HS-5 (cell line): Measurements from ENCODE around the gene EPS8L2.

Experiments used
- DNase-seq: peaks from one replicate; pipeline ENCODE4 v3.0.0-alpha.2; 2012; ENCODE audit warnings: low read depth

Gene EPS8L2

DNA sequence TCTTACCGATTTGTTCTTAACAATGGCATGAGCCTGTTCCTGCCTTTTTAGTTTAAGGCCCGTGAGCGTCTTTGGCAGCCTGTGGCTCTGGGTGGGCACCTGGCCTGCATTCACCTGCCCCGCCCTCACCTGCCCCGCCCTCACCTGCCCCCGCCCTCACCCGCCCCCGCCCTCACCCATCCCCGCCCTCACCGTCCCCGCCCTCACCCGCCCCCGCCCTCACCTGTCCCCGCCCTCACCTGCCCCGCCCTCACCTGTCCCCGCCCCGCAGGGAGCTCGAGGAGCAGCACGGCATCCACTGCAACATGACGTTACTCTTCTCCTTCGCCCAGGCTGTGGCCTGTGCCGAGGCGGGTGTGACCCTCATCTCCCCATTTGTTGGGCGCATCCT lies 57.0 kb downstream of the EPS8L2 start:
- no peak for DNase-seq

DNA sequence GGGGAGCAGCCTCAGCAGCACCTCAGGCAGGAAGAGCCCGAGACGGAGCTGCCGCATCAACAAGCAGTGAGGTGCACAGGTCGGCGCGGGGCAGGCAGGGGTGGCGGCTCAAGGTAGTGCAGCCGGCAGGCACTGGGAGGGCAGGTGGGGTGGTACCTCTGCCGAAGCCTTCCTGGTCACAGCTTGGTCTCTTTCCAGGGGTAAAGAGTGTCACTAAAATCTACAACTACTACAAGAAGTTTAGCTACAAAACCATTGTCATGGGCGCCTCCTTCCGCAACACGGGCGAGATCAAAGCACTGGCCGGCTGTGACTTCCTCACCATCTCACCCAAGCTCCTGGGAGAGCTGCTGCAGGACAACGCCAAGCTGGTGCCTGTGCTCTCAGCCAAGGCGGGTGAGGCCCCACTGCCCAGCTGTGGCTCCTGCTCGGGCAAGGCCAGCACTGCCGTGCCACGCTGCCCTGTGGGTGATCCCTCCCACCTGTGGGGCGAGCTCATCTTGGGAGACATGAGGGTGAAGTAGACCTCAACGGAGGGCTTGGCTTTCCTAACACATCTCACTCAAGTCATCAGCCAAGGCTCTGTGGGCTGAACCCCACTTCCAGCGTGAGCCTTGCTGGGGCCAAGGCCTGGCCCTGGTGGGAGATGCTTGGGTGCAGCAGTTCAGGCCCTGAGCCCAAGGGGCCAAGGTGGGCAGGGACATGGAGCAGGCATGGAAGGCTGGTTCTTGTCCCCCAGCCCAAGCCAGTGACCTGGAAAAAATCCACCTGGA lies 57.7 kb downstream of the EPS8L2 start:
- no peak for DNase-seq

- DNase-seq, result no peak
These were observed 58.4 kb downstream of the EPS8L2 start for GRCh38 chr11:764322-765024.

- no peak for DNase-seq
These were observed 59.2 kb downstream of the EPS8L2 start for GRCh38 chr11:765025-765801.

DNA sequence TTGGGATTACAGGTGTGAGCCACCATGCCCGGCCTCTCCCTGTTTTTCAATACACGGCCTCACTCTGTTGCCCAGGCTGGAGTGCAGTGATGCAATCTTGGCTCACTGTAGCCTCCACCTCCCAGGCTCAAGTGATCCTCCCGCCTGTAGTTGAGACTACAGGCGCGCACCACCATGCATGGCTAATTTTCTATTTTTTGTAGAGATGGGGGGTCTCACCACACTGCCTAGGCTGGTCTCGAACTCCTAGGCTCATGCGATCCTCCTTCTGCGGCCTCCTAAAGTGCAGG lies 59.7 kb downstream of the EPS8L2 start:
- no peak for DNase-seq

- DNase-seq, result no peak
These were observed 60.3 kb downstream of the EPS8L2 start for GRCh38 chr11:766106-766935.

DNA sequence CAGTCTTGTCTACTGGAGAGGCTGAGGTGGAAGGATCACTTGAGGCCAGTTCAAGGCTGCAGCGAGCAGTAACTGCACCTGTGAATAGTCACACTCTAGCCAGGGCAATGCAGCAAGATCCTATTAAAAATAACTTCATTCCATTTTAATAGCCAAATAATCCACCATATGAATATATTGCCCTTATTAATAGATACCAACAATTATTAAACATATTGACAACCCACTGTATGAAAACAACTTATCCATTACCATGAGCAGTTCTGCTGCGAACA lies 60.8 kb downstream of the EPS8L2 start:
- no peak for DNase-seq

DNA sequence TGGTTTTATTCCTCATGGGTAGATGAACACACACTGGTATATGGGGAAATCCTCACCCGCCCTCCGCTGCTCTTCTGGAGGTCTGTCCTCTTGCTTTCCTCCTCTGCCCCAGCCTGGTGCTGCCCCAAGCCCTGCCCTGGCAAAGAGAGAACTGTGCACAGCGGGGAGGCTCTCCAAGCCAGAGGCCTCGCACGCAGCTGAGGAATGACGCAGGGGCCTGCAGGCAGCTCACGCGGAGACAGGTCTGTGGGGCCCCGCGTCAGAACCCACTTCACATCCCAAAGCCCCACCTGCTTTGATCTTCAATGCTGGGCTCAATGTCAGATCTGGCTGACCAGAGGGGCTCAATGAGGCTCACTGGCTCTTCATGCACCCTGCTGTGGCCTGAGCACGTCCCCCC lies 61.2 kb downstream of the EPS8L2 start:
- no peak for DNase-seq

DNA sequence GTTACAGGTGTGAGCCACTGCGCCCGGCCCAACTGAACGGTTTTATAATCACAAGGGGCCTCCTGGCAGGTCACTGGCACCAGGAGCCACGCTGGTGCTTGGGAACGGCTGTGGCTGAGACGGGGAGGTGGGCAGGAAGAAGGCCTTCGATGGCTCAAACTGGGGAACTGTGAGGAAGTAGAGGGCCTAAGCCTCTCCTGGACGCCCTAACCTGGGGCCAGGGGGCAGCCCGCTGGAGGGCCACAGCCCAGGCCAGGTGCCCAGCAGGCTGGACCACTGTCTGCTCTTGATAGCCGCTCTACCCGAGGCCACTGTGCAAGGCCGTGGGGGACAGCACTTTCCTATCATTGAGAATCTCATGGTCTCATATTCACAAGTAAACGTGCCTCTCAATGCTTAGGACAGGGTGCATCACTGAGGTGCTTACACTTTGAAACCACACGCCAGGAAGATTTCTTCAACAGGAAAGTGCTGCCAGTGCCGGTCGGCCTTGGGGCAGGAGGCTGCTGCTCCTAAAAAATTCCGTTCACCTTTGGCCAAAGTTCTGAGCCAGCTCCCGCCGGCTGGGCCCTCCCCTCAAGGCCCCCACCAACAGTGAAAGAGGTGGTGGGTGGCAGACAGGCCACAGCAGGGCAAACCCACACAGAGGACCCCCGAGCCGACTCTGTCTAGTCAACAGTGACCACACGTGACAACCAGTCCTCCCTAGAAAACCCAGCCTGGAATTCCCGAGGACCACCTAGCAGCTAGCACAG lies 64.0 kb downstream of the EPS8L2 start:
- no peak for DNase-seq

GRCh38 chr11:770642-771616 lies 64.9 kb downstream of the EPS8L2 start:
- DNase-seq, result no peak

DNA sequence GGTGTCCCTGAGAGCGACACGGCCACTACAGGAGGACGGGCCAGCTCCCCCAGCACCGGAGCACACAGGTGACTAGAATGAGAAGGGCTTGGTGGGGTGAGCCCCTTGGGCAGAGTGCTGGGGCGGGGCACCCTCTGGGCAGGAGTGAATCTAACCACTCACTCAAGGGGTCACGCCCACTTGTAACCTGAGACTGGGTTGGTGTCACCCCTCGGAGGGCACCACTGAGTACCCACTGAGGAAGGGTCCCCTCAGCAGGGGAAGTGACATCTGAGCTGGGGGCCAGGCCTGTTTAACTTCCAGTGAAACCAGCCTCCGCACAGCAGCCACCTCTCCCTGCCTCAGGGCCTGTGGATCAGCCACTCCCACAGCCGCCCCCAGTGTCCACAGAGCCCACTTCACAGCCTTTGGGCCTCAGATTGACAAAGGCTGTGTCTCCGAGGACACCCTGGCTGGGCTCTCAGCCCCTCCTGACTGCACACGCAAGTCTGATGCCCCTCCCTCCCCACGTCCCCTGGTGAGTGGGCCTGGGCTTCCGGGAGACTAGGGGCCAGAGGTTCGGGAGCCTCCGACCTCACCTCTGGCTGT lies 65.7 kb downstream of the EPS8L2 start:
- DNase-seq, result no peak

- no peak for DNase-seq
These were observed 66.7 kb downstream of the EPS8L2 start for GRCh38 chr11:772429-773390.

GRCh38 chr11:773425-773824 lies 67.4 kb downstream of the EPS8L2 start:
- no peak for DNase-seq

- no peak for DNase-seq
These were observed 67.8 kb downstream of the EPS8L2 start for GRCh38 chr11:773830-774229.

GRCh38 chr11:774873-775592 lies 69.0 kb downstream of the EPS8L2 start:
- DNase-seq, result no peak

DNA sequence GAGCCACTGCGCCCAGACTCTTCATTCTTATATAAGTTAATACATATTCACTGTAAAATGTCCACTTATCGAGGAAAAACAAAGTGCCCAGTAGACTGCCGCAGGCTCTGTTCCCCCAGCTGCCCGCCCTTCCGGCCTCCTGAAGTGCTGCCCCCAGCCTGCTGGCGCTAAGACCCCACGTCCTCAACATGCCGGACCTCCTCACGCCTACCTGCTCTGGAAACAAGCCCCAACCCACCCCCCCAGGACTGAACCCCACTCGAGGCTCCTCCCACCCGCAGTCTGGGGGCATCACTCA lies 70.2 kb downstream of the EPS8L2 start:
- DNase-seq, result no peak

GRCh38 chr11:776561-777287 lies 70.7 kb downstream of the EPS8L2 start:
- DNase-seq, result no peak
